KMS-11 (cell line): ENCODE data around the gene TENM3.

Experiments used
- H2AFZ ChIP-seq: fragments of 200-600 bp; sonication (generic); 2 replicates; pipeline ENCODE4 v1.6.1; 2016; ENCODE audit warnings: antibody characterized with exemption, mixed run types, low read depth
- H3K27ac ChIP-seq: fragments of 200-600 bp; sonication (generic); 2 replicates; pipeline ENCODE4 v1.6.1; 2016; ENCODE audit warnings: mild to moderate bottlenecking, mixed run types
- H3K27me3 ChIP-seq: fragments of 200-600 bp; sonication (generic); 2 replicates; pipeline ENCODE4 v1.6.1; 2017; ENCODE audit warnings: mild to moderate bottlenecking, low read depth, mixed run types, moderate library complexity; ENCODE audit not compliant: insufficient read depth
- H3K36me3 ChIP-seq: fragments of 200-600 bp; sonication (generic); 2 replicates; pipeline ENCODE4 v1.6.1; 2017; ENCODE audit warnings: mild to moderate bottlenecking, mixed run types; ENCODE audit not compliant: insufficient read depth
- H3K4me1 ChIP-seq: fragments of 200-600 bp; sonication (generic); 2 replicates; pipeline ENCODE4 v1.6.1; 2016; ENCODE audit warnings: mild to moderate bottlenecking, low read depth, mixed run types; ENCODE audit not compliant: poor library complexity, severe bottlenecking
- H3K4me2 ChIP-seq: fragments of 200-600 bp; sonication (generic); 2 replicates; pipeline ENCODE4 v1.7.0; 2016; ENCODE audit warnings: mild to moderate bottlenecking, mixed run types
- H3K4me3 ChIP-seq: fragments of 200-600 bp; sonication (generic); IDR thresholded peaks from 2 replicates; pipeline ENCODE4 v1.6.1; 2017; ENCODE audit warnings: low read depth, low read length, mixed read lengths; ENCODE audit not compliant: insufficient read depth
- H3K79me2 ChIP-seq: fragments of 200-600 bp; sonication (generic); 2 replicates; pipeline ENCODE4 v1.6.1; 2016; ENCODE audit warnings: low read depth, mixed run types; ENCODE audit not compliant: insufficient read depth
- H3K9ac ChIP-seq: fragments of 200-600 bp; sonication (generic); 2 replicates; pipeline ENCODE4 v1.6.1; 2016; ENCODE audit warnings: mild to moderate bottlenecking, mixed run types
- H4K20me1 ChIP-seq: fragments of 200-600 bp; sonication (generic); 2 replicates; pipeline ENCODE4 v1.6.1; 2016; ENCODE audit warnings: mild to moderate bottlenecking, mixed run types; ENCODE audit not compliant: insufficient read depth
- TF ChIP-seq, protein P1 (sequence below): fragments of 200-600 bp; sonication (generic); conservative IDR thresholded peaks from 2 replicates; pipeline ENCODE4 v1.6.1; 2017; ENCODE audit warnings: low read depth, mild to moderate bottlenecking, antibody characterized with exemption, low read length, moderate library complexity, mixed read lengths

TENM3 gene

GRCh38 chr4:182585321-182585720 lies 342.1 kb downstream of the TENM3 start:
- Histone ChIP-seq H3K4me2 (no peak overlapping the region), H4K20me1 (no peaks in the 10 kb centered on the region), H3K4me3 (no peak overlapping the region), H3K79me2 (no peaks in the 10 kb centered on the region), H3K27me3 (no peaks in the 10 kb centered on the region), H3K36me3 (no peaks in the 10 kb centered on the region), H3K4me1 (no peaks in the 10 kb centered on the region), H3K9ac (no peak overlapping the region), H3K27ac (no peak overlapping the region), H2AFZ (no peak overlapping the region)
- TF ChIP-seq, protein P1, sequence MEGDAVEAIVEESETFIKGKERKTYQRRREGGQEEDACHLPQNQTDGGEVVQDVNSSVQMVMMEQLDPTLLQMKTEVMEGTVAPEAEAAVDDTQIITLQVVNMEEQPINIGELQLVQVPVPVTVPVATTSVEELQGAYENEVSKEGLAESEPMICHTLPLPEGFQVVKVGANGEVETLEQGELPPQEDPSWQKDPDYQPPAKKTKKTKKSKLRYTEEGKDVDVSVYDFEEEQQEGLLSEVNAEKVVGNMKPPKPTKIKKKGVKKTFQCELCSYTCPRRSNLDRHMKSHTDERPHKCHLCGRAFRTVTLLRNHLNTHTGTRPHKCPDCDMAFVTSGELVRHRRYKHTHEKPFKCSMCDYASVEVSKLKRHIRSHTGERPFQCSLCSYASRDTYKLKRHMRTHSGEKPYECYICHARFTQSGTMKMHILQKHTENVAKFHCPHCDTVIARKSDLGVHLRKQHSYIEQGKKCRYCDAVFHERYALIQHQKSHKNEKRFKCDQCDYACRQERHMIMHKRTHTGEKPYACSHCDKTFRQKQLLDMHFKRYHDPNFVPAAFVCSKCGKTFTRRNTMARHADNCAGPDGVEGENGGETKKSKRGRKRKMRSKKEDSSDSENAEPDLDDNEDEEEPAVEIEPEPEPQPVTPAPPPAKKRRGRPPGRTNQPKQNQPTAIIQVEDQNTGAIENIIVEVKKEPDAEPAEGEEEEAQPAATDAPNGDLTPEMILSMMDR = no peak

DNA sequence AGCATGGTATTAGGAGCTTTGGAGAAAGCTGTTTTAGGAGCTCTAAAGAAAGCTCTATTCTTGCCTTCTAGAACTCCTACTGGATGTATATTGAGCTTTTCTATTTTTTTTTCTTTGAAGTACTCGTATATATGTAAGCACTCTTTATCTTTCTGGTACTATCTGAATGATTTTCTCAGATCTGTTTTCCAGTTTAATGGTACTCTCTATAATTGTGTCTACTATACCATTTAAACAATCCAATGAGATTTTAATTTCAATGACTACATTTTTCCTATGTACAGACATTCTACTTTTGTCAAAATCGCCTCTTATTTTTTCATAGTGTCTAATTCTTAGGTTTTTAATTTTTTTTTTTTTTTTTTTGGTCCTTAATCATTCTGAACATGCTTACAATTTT lies 345.9 kb downstream of the TENM3 start:
- Histone ChIP-seq H3K9ac (no peak overlapping the region), H3K27ac (no peak overlapping the region), H3K4me1 (no peaks in the 10 kb centered on the region), H3K4me3 (no peak overlapping the region), H3K27me3 (no peaks in the 10 kb centered on the region), H2AFZ (no peak overlapping the region), H3K79me2 (no peaks in the 10 kb centered on the region), H3K36me3 (no peaks in the 10 kb centered on the region), H3K4me2 (no peak overlapping the region), H4K20me1 (no peaks in the 10 kb centered on the region)
- TF ChIP-seq, protein P1 = no peak

DNA sequence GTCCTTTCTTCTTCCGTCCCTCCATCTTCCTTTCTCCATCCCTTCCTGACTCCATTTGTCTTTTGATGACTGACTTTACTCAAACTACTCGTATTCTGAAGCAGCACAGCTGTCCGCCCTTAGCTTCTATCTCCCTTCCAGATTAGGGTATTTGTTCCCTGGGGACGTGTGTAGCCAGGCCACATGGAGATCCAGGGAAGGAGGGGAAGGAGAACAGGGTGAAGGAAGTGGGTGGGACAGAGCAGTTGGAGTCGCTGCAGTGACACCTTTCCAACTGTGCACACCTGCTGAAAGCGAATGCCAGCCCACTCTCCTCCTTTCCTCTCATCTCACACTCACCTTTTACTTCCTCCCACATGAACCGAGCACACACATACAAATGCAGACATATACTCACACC lies 350.2 kb downstream of the TENM3 start:
- no peaks in the 10 kb centered on the region for H3K79me2 ChIP-seq
- H2AFZ ChIP-seq = no peak overlapping the region
- no peak overlapping the region for H3K27ac ChIP-seq
- H4K20me1 ChIP-seq = no peaks in the 10 kb centered on the region
- no peak overlapping the region for H3K4me3 ChIP-seq
- TF ChIP-seq, protein P1 = no peak
- H3K4me1 ChIP-seq = no peaks in the 10 kb centered on the region
- no peaks in the 10 kb centered on the region for H3K36me3 ChIP-seq
- H3K9ac ChIP-seq = no peak overlapping the region
- no peak overlapping the region for H3K4me2 ChIP-seq
- no peaks in the 10 kb centered on the region for H3K27me3 ChIP-seq

DNA sequence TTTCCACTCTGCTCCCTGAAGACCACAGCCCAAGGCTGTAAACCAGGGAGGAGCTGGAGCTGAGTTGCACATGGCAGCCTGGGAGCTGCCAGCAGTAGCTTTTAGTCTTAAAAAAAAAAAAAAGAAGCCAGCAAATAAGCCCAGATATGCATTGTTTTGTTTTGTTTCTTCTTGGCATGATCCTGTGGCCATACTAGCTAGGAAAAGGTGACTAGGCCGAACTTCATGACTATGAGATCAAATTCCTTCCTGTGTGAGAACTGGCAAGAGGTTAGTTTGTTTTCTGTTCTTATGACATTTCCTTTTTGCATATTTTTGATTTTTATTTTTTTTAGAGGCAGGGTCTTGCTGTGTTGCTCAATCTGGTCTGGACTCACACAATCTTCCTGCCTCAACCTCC lies 350.7 kb downstream of the TENM3 start:
- Histone ChIP-seq H3K9ac (no peak overlapping the region), H3K4me3 (no peak overlapping the region), H2AFZ (no peak overlapping the region), H3K36me3 (no peaks in the 10 kb centered on the region), H3K27me3 (no peaks in the 10 kb centered on the region), H3K4me1 (no peaks in the 10 kb centered on the region), H4K20me1 (no peaks in the 10 kb centered on the region), H3K27ac (no peak overlapping the region), H3K79me2 (no peaks in the 10 kb centered on the region), H3K4me2 (no peak overlapping the region)
- TF ChIP-seq, protein P1 = no peak
